HepG2 (cell line): ENCODE data around the gene RILP. TPM values are rescaled to one million over a fixed set of nuclear protein-coding genes. Genes with fewer than 3 reads are reported as not detected.

Experiments
- AGO2 ChIP-seq: fragments of 200-400 bp; formaldehyde crosslinking; optimal IDR thresholded peaks from 2 replicates; pipeline ENCODE3; 2017; ENCODE audit warnings: mild to moderate bottlenecking, low read depth, low read length, moderate library complexity
- CBFB ChIP-seq: sonication (generic); formaldehyde crosslinking; IDR thresholded peaks from 2 replicates; pipeline ENCODE4 v1.4.0; 2020; ENCODE audit warnings: missing genetic modification reagents
- ETV6 ChIP-seq: sonication (generic); formaldehyde crosslinking; conservative IDR thresholded peaks from 2 replicates; pipeline ENCODE4 v1.4.0; 2020; ENCODE audit warnings: missing genetic modification reagents
- KDM3A ChIP-seq: IDR thresholded peaks from 2 replicates; pipeline ENCODE4 v1.6.1; 2018; ENCODE audit warnings: low read depth, missing compliant biosample characterization
- KLF12 ChIP-seq: sonication (generic); formaldehyde crosslinking; IDR thresholded peaks from 2 replicates; pipeline ENCODE4 v1.4.0; 2020; ENCODE audit warnings: missing genetic modification reagents, borderline replicate concordance
- KLF9 ChIP-seq: IDR thresholded peaks from 2 replicates; pipeline ENCODE4 v1.6.1; 2016; ENCODE audit warnings: low read depth
- MBD4 ChIP-seq: IDR thresholded peaks from 2 replicates; pipeline ENCODE4 v1.6.1; 2012; ENCODE audit warnings: low read length, inconsistent platforms, borderline replicate concordance
- MIXL1 ChIP-seq: IDR thresholded peaks from 2 replicates; pipeline ENCODE4 v1.6.1; 2016
- MXD3 ChIP-seq: IDR thresholded peaks from 2 replicates; pipeline ENCODE4 v1.6.1; 2016; ENCODE audit warnings: mild to moderate bottlenecking, missing biosample characterization, missing genetic modification reagents
- NR0B2 ChIP-seq: sonication (generic); formaldehyde crosslinking; IDR thresholded peaks from 2 replicates; pipeline ENCODE4 v1.4.0; 2020; ENCODE audit warnings: mild to moderate bottlenecking, missing genetic modification reagents
- POGZ ChIP-seq: sonication (generic); formaldehyde crosslinking; IDR thresholded peaks from 2 replicates; pipeline ENCODE4 v1.4.0; 2020; ENCODE audit warnings: mild to moderate bottlenecking, missing genetic modification reagents
- RAD51 ChIP-seq: fragments of 450-650 bp; IDR thresholded peaks from 2 replicates; pipeline ENCODE4 v1.6.1; 2016; ENCODE audit warnings: borderline replicate concordance
- SRSF4 ChIP-seq: fragments of 200-400 bp; formaldehyde crosslinking; IDR thresholded peaks from one replicate; pipeline ENCODE4 v1.6.1; 2018; ENCODE audit warnings: mild to moderate bottlenecking, low read depth, low read length, moderate library complexity; ENCODE audit not compliant: poor library complexity, severe bottlenecking
- TCF7L2 ChIP-seq: IDR thresholded peaks from 2 replicates; pipeline ENCODE4 v1.6.1; 2011; ENCODE audit warnings: mild to moderate bottlenecking, low read depth, low read length, moderate library complexity
- U2AF2 ChIP-seq: fragments of 200-400 bp; formaldehyde crosslinking; IDR thresholded peaks from 2 replicates; pipeline ENCODE4 v1.6.1; 2017; ENCODE audit warnings: low read depth, mild to moderate bottlenecking, low read length
- ZBTB7A ChIP-seq: sonication (generic); formaldehyde crosslinking; IDR thresholded peaks from 2 replicates; pipeline ENCODE4 v1.8.0; 2022; ENCODE audit warnings: mild to moderate bottlenecking, missing genetic modification reagents
- ZFP90 ChIP-seq: sonication (generic); formaldehyde crosslinking; IDR thresholded peaks from 2 replicates; pipeline ENCODE4 v1.8.0; 2022; ENCODE audit warnings: missing genetic modification reagents, mild to moderate bottlenecking, inconsistent platforms, borderline replicate concordance
- ZNF574 ChIP-seq: sonication (generic); formaldehyde crosslinking; IDR thresholded peaks from 2 replicates; pipeline ENCODE4 v1.4.0; 2020; ENCODE audit warnings: missing genetic modification reagents
- ZNF577 ChIP-seq: sonication (generic); formaldehyde crosslinking; IDR thresholded peaks from 2 replicates; pipeline ENCODE4 v1.4.0; 2020; ENCODE audit warnings: mild to moderate bottlenecking, low read depth, missing genetic modification reagents, borderline replicate concordance
- ZNF605 ChIP-seq: sonication (generic); formaldehyde crosslinking; IDR thresholded peaks from 2 replicates; pipeline ENCODE4 v1.8.0; 2022; ENCODE audit warnings: mild to moderate bottlenecking, missing genetic modification reagents
- ZNF687 ChIP-seq: sonication (generic); formaldehyde crosslinking; IDR thresholded peaks from 2 replicates; pipeline ENCODE4 v1.5.1; 2020; ENCODE audit warnings: mild to moderate bottlenecking, missing genetic modification reagents, moderate library complexity
- polyA plus RNA-seq, 8 experiments: library from polyadenylated mRNA; depleted of rRNA in 3 of 8; stranded (reverse) in 7 of 8; unstranded in 1 of 8; fragments of >200 nt; fragmentation: Illumina TruSeq in 4 of 8; extraction: Trizol in 4 of 8; gene quantifications; 2 replicates each; pipeline versions ENCODE4 v1.2.1 to v1.2.3, GENCODE V29; 2011 to 2016; ENCODE audit warnings: low read depth in 4 of 8, missing spikeins in 1 of 8, mixed read lengths in 1 of 8; ENCODE audit not compliant: insufficient read depth in 1 of 8
- total RNA-seq, 5 experiments: library from RNA; depleted of rRNA; stranded (reverse); fragments of >200 nt; fragmentation: Illumina TruSeq; extraction: Trizol; gene quantifications; 2 replicates each; pipeline ENCODE4 v1.2.3, GENCODE V29; 2016; ENCODE audit warnings: low read depth in 1 of 5
- TF ChIP-seq, protein P1 (sequence below): fragments of 450-650 bp; IDR thresholded peaks from 2 replicates; pipeline ENCODE4 v1.6.1; 2017

The RILP gene
- total and polyA plus RNA-seq, 2 of the 13 experiments (the other 11 are each of a cell fraction or from before 2014, with no cell fraction given) = 6.6 to 8.1 TPM

- peak; percentile 98 for TF ChIP-seq ZNF687 (CRISPR knock-in tag)
- TF ChIP-seq, protein P1, sequence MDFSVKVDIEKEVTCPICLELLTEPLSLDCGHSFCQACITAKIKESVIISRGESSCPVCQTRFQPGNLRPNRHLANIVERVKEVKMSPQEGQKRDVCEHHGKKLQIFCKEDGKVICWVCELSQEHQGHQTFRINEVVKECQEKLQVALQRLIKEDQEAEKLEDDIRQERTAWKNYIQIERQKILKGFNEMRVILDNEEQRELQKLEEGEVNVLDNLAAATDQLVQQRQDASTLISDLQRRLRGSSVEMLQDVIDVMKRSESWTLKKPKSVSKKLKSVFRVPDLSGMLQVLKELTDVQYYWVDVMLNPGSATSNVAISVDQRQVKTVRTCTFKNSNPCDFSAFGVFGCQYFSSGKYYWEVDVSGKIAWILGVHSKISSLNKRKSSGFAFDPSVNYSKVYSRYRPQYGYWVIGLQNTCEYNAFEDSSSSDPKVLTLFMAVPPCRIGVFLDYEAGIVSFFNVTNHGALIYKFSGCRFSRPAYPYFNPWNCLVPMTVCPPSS = no peak
- no peak for TF ChIP-seq ETV6 (CRISPR knock-in tag)
- no peak for TF ChIP-seq TCF7L2
- no peak for TF ChIP-seq MIXL1
- no peak for TF ChIP-seq POGZ
- 0 out of 2 replicates have a peak, but pooled peaks have one; percentile 61 for TF ChIP-seq ZFP90 (CRISPR knock-in tag)
- TF ChIP-seq ZNF574 = peak; percentile 36; the same call in 1 of the 2 replicates
- TF ChIP-seq U2AF2 = no peak
- no peak for TF ChIP-seq MBD4
- TF ChIP-seq AGO2 = no peak
- no peak for TF ChIP-seq NR0B2 (CRISPR knock-in tag)
- TF ChIP-seq ZNF577 (CRISPR knock-in tag) = no peak
- no peak for TF ChIP-seq RAD51
- TF ChIP-seq CBFB (CRISPR knock-in tag) = no peak
- no peak for TF ChIP-seq KLF9 (CRISPR knock-in tag)
- TF ChIP-seq ZNF605 (CRISPR knock-in tag) = 0 out of 2 replicates have a peak, but pooled peaks have one; percentile 24
- peak; percentile 80; the same call in 1 of the 2 replicates for TF ChIP-seq ZBTB7A (CRISPR knock-in tag)
- no peak for TF ChIP-seq KDM3A (CRISPR knock-in tag)
- TF ChIP-seq SRSF4 = no peak
- TF ChIP-seq KLF12 (CRISPR knock-in tag) = no peak
- no peak for TF ChIP-seq MXD3 (CRISPR knock-in tag)
Measured at GRCh38 chr17:1621273-1621954, 28.3 kb downstream of the RILP start (continued).
